Measurements from ENCODE around the gene CYSTM1.

DNA sequence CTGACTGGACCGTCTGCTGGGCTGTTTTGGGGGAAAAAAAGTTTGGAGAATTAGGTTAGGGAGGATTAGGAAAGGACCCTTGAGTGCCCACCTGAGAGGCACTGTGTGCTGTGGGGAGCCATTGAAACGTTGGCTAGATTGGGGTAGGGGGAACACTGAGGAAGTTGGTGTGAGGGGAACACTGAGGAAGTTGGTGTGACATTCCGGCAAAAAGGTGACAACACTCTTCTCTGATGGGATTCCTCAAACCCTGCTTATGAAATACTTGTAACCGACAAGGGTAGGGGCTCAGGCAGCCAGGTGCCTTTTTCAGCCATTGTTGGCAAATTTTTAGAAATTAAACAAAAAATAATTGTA is 1.0 kb downstream of the CYSTM1 start:
- TF ChIP-seq POLR2A (IDR thresholded peaks at IDR 0.05; ENCODE audit: control extremely low read depth in 1 of 2, low read depth in 2 of 2, low read length in 2 of 2) (no peak), CEBPB (IDR thresholded peaks at IDR 0.05; ENCODE audit: low read depth, low read length) (no peak), CTCF (IDR thresholded peaks at IDR 0.05; ENCODE audit: control extremely low read depth in 1 of 3, insufficient read depth in 1 of 3, low read depth in 1 of 3, low read length in 3 of 3) (no peak), SIN3A (conservative IDR thresholded peaks at IDR 0.05 in 1 of 2, IDR thresholded peaks at IDR 0.05 in 1 of 2; ENCODE audit: low read depth in 1 of 2, low read length in 2 of 2) (no peak; a peak in 1 of 4 replicates), POLR2AphosphoS5 (IDR thresholded peaks at IDR 0.05; ENCODE audit: low read depth, low read length) (no peak), SP1 (IDR thresholded peaks at IDR 0.05; ENCODE audit: low read depth, low read length) (no peak), EP300 (IDR thresholded peaks at IDR 0.05; ENCODE audit: borderline replicate concordance in 1 of 2, low read depth in 2 of 2, low read length in 2 of 2) (no peak), KDM4A (IDR thresholded peaks at IDR 0.05; ENCODE audit: low read depth, low read length, severe bottlenecking) (no peak), EZH2 (IDR thresholded peaks at IDR 0.05; ENCODE audit: low read depth, low read length, severe bottlenecking) (no peak), RNF2 (IDR thresholded peaks at IDR 0.05; ENCODE audit: borderline replicate concordance, low read depth, low read length, missing control alignments, poor library complexity, severe bottlenecking) (no peak), JUN (IDR thresholded peaks at IDR 0.05; ENCODE audit: low read depth, low read length) (no peak)
- TF ChIP-seq, protein P1, sequence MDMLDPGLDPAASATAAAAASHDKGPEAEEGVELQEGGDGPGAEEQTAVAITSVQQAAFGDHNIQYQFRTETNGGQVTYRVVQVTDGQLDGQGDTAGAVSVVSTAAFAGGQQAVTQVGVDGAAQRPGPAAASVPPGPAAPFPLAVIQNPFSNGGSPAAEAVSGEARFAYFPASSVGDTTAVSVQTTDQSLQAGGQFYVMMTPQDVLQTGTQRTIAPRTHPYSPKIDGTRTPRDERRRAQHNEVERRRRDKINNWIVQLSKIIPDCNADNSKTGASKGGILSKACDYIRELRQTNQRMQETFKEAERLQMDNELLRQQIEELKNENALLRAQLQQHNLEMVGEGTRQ (IDR thresholded peaks at IDR 0.05; ENCODE audit: low read length) = no peak

Measured in H1 (cell line).